Endothelial cell of umbilical vein (primary cell): ENCODE results near the gene CD44. TPM values are rescaled to one million over a fixed set of nuclear protein-coding genes. Genes with fewer than 3 reads are reported as not detected.

Source experiments
- BruUV-seq: library from RNA; stranded (reverse); fragments of 400-500 nt; replicated peaks from 2 replicates; lab custom pipeline; 2021; lab: Mats Ljungman, UMichigan
- CTCF ChIA-PET: fragments of 300-600, 350-600 bp; sonication (Branson Sonifier 250); formaldehyde crosslinking; loops from one replicate; lab custom pipeline; 2021; ENCODE audit warnings: antibody characterized with exemption, inconsistent platforms; lab: Charles Lee
- POLR2A ChIA-PET: fragments of 300-600, 350-600 bp; sonication (Branson Sonifier 250); formaldehyde crosslinking; loops from one replicate; lab custom pipeline; 2021; ENCODE audit warnings: antibody characterized with exemption, inconsistent platforms; lab: Charles Lee
- DNase-seq: peaks from one replicate; pipeline ENCODE4 v3.0.0-alpha.2; 2011; ENCODE audit warnings: low read depth, low spot score
- FAIRE-seq: peaks from 2 replicates; lab custom pipeline; 2011; peaks lifted over from hg19 to GRCh38; lab: Jason Lieb, UNC
- H2AFZ ChIP-seq: 2 replicates; pipeline ENCODE4 v1.6.0; 2012; ENCODE audit warnings: low read depth, low read length, control low read depth, inconsistent platforms
- H3K27ac ChIP-seq: 2 replicates; pipeline ENCODE4 v1.5.1; 2011; ENCODE audit warnings: low read depth, mild to moderate bottlenecking, control low read depth, low read length, moderate library complexity; ENCODE audit not compliant: insufficient read depth
- H3K27me3 ChIP-seq, 2 experiments: 2 replicates each; pipeline versions ENCODE4 v1.6.0 to v1.6.1; 2011; ENCODE audit warnings: low read length in 2 of 2, mixed read lengths in 1 of 2; ENCODE audit not compliant: control insufficient read depth in 2 of 2, insufficient read depth in 2 of 2
- H3K36me3 ChIP-seq, 2 experiments: 2 replicates in 1 of 2; 3 replicates in 1 of 2; pipeline ENCODE4 v1.5.1; 2011; ENCODE audit warnings: low read length in 2 of 2, mild to moderate bottlenecking in 1 of 2, moderate library complexity in 1 of 2; ENCODE audit not compliant: control insufficient read depth in 2 of 2, insufficient read depth in 2 of 2; ENCODE audit errors: extremely low read depth in 1 of 2
- H3K4me1 ChIP-seq: 3 replicates; pipeline ENCODE4 v1.5.1; 2011; ENCODE audit warnings: mild to moderate bottlenecking, low read length; ENCODE audit not compliant: control insufficient read depth, insufficient read depth; ENCODE audit errors: extremely low read depth
- H3K4me2 ChIP-seq: 2 replicates; pipeline ENCODE4 v1.6.1; 2011; ENCODE audit warnings: low read length, control low read depth, mixed read lengths; ENCODE audit not compliant: insufficient read depth
- H3K4me3 ChIP-seq, 3 experiments: fragments of 200-600 bp in 1 of 3; sonication (generic), shearing (Covaris generic) in 1 of 3; replicated peaks in 1 of 3; 2 replicates each; pipeline ENCODE4 v1.5.1; 2011 to 2016; ENCODE audit warnings: control low read depth in 3 of 3, low read length in 3 of 3, mild to moderate bottlenecking in 2 of 3, inconsistent platforms in 1 of 3, low read depth in 1 of 3, moderate library complexity in 1 of 3; ENCODE audit not compliant: insufficient read depth in 1 of 3
- H3K79me2 ChIP-seq: 2 replicates; pipeline ENCODE4 v1.6.0; 2012; ENCODE audit warnings: low read length, inconsistent platforms; ENCODE audit not compliant: control insufficient read depth, insufficient read depth
- H3K9ac ChIP-seq: replicated peaks from 2 replicates; pipeline ENCODE3; 2011; ENCODE audit warnings: low read length, control low read depth; ENCODE audit not compliant: insufficient read depth; ENCODE audit errors: extremely low read depth
- H3K9me1 ChIP-seq: replicated peaks from 3 replicates; pipeline ENCODE4 v1.6.0; 2011; ENCODE audit warnings: mild to moderate bottlenecking, low read length; ENCODE audit not compliant: control insufficient read depth, insufficient read depth; ENCODE audit errors: extremely low read depth
- H3K9me3 ChIP-seq: replicated peaks from 2 replicates; pipeline ENCODE4 v1.5.1; 2012; ENCODE audit warnings: low read length, inconsistent platforms; ENCODE audit not compliant: control insufficient read depth, insufficient read depth
- H4K20me1 ChIP-seq: replicated peaks from 2 replicates; pipeline ENCODE3; 2011; ENCODE audit warnings: mild to moderate bottlenecking, low read length; ENCODE audit not compliant: control insufficient read depth, insufficient read depth; ENCODE audit errors: extremely low read depth
- CTCF ChIP-seq, 2 donors: IDR thresholded peaks; 1 replicate in 1 of 2; 2 replicates in 1 of 2; pipeline ENCODE4 v1.5.1; 2011; ENCODE audit warnings: low read length in 2 of 2, mild to moderate bottlenecking in 2 of 2, moderate library complexity in 2 of 2, control low read depth in 1 of 2, inconsistent platforms in 1 of 2, low read depth in 1 of 2; ENCODE audit not compliant: insufficient read depth in 1 of 2; ENCODE audit errors: extremely low read depth in 1 of 2
- EZH2 ChIP-seq: IDR thresholded peaks from 2 replicates; pipeline ENCODE4 v1.6.1; 2012; ENCODE audit warnings: borderline replicate concordance, low read depth, mild to moderate bottlenecking, moderate library complexity, low read length, inconsistent platforms; ENCODE audit not compliant: severe bottlenecking
- FOS ChIP-seq: IDR thresholded peaks from 2 replicates; pipeline ENCODE4 v1.6.1; 2011; ENCODE audit warnings: mild to moderate bottlenecking, low read length, moderate library complexity, borderline replicate concordance; ENCODE audit not compliant: insufficient read depth
- GATA2 ChIP-seq: IDR thresholded peaks from 2 replicates; pipeline ENCODE4 v1.7.0; 2011; ENCODE audit warnings: low read depth, mild to moderate bottlenecking, moderate library complexity, mixed read lengths, low read length; ENCODE audit not compliant: insufficient read length, insufficient read depth
- JUN ChIP-seq: IDR thresholded peaks from 2 replicates; pipeline ENCODE4 v1.6.1; 2011; ENCODE audit warnings: borderline replicate concordance, low read depth; ENCODE audit not compliant: insufficient read length, insufficient read depth
- MAX ChIP-seq: IDR thresholded peaks from 2 replicates; pipeline ENCODE4 v1.6.1; 2011; ENCODE audit not compliant: insufficient read depth, insufficient read length
- MYC ChIP-seq: IDR thresholded peaks from one replicate; pipeline ENCODE4 v1.6.1; 2011; ENCODE audit warnings: mild to moderate bottlenecking, low read depth, low read length
- POLR2A ChIP-seq: IDR thresholded peaks from 2 replicates; pipeline ENCODE4 v1.6.1; 2012; ENCODE audit warnings: low read depth, mild to moderate bottlenecking, control low read depth, low read length
- POLR2AphosphoS5 ChIP-seq: IDR thresholded peaks from 2 replicates; pipeline ENCODE4 v1.6.1; 2012; ENCODE audit warnings: low read depth, mild to moderate bottlenecking, control low read depth, low read length, moderate library complexity; ENCODE audit not compliant: insufficient read depth
- dilution Hi-C: fragments of 300-500 bp; cut with MboI; formaldehyde crosslinking; loops from one replicate; pipeline ENCODE4 v1.15.0; 2019; ENCODE audit warnings: low sequenced_read_pairs; ENCODE audit not compliant: extremely low pct_ligation_motif_present
- intact Hi-C: fragments of 100-400 bp; cut with micrococcal nuclease; formaldehyde crosslinking; loops from one replicate; pipeline ENCODE4 v1.10.0; 2022
- polyA plus RNA-seq, 4 experiments: library from polyadenylated mRNA; depleted of rRNA in 3 of 4; stranded (reverse) in 3 of 4; unstranded in 1 of 4; fragments of >200 nt; gene quantifications; 2 replicates each; pipeline versions ENCODE4 v1.2.1 to v1.2.3, GENCODE V29; 2011 to 2012; ENCODE audit warnings: missing spikeins in 1 of 4
- total RNA-seq: library from RNA; stranded (reverse); gene quantifications from 2 replicates; pipeline ENCODE4 v1.2.3, GENCODE V29; 2021

CD44 gene
- total and polyA plus RNA-seq, 2 donors (not counting 3 experiments of a cell fraction or from before 2014, with no cell fraction given), result 25.5 to 26.3 TPM

GRCh38 chr11:35126879-35127581 lies 11.9 kb upstream of the CD44 start:
- Histone ChIP-seq H4K20me1 (no peaks in the 10 kb centered on the region), H3K9me1 (no peaks in the 10 kb centered on the region), H3K36me3 (no peaks in the 10 kb centered on the region), H3K4me2 (no peak overlapping the region), H3K4me3 (no peak overlapping the region), H3K79me2 (no peaks in the 10 kb centered on the region), H3K9ac (no peak overlapping the region), H3K27ac (no peak overlapping the region), H3K27me3 (peaks cover 6 to 8% of the 10 kb centered on the region in 2 experiments), H2AFZ (no peak overlapping the region), H3K9me3 (no peaks in the 10 kb centered on the region), H3K4me1 (no peaks in the 10 kb centered on the region)
- intact Hi-C loops (no loop called here), dilution Hi-C loops (no loop called here)
- POLR2A ChIA-PET, result no interaction called here
- BruUV-seq, result no TSS peak
- FAIRE-seq (no peak), DNase-seq (no peak)
- TF ChIP-seq CTCF (IDR thresholded peaks at IDR 0.05; ENCODE audit: extremely low read depth in 1 of 2, insufficient read depth in 1 of 2, low read depth in 1 of 2, low read length in 2 of 2), result no peak
- no peak for TF ChIP-seq FOS
- TF ChIP-seq POLR2A, result no peak
- no peak for TF ChIP-seq JUN
- no peak for TF ChIP-seq EZH2
- no peak for TF ChIP-seq POLR2AphosphoS5
- no peak for TF ChIP-seq MAX
- TF ChIP-seq MYC, result no peak
- no peak for TF ChIP-seq GATA2
- CTCF ChIA-PET, result no interaction called here
